ENCODE data around the gene COL26A1.
"Not testable (repeated sequence)": the region's sequence is repeated elsewhere in the genome, so short reads cannot be mapped to it uniquely, and the experiment has no call there.

The COL26A1 gene

GRCh38 chr7:101547022-101547915 is 184.6 kb downstream of the COL26A1 start:
- H3K4me3 ChIP-seq (ENCODE audit: low read depth, low read length), result no peak overlapping the region

- H3K4me3 ChIP-seq (ENCODE audit: low read depth, low read length), result no peak overlapping the region
These were observed 185.4 kb downstream of the COL26A1 start for GRCh38 chr7:101547916-101548661.

GRCh38 chr7:101549734-101550133 is 187.1 kb downstream of the COL26A1 start:
- H3K4me3 ChIP-seq (ENCODE audit: low read depth, low read length), result no peak overlapping the region

- H3K4me3 ChIP-seq (ENCODE audit: low read depth, low read length), result no peak overlapping the region
These were observed 188.2 kb downstream of the COL26A1 start for GRCh38 chr7:101550641-101551541.

GRCh38 chr7:101553018-101553770 is 190.5 kb downstream of the COL26A1 start:
- no peak overlapping the region for H3K4me3 ChIP-seq (ENCODE audit: low read depth, low read length)

- H3K4me3 ChIP-seq (ENCODE audit: low read depth, low read length), result no peak overlapping the region
These were observed 191.2 kb downstream of the COL26A1 start for GRCh38 chr7:101553771-101554445.

GRCh38 chr7:101554584-101555268 is 192.1 kb downstream of the COL26A1 start:
- H3K4me3 ChIP-seq (ENCODE audit: low read depth, low read length), result no peak overlapping the region

GRCh38 chr7:101555269-101555920 is 192.7 kb downstream of the COL26A1 start:
- H3K4me3 ChIP-seq (ENCODE audit: low read depth, low read length), result no peak overlapping the region

GRCh38 chr7:101555921-101556275 is 193.2 kb downstream of the COL26A1 start:
- H3K4me3 ChIP-seq (ENCODE audit: low read depth, low read length), result no peak overlapping the region

GRCh38 chr7:101556453-101556968 is 193.8 kb downstream of the COL26A1 start:
- no peak overlapping the region for H3K4me3 ChIP-seq (ENCODE audit: low read depth, low read length)

- H3K4me3 ChIP-seq (ENCODE audit: low read depth, low read length), result no peak overlapping the region
These were observed 194.7 kb downstream of the COL26A1 start for GRCh38 chr7:101557421-101557820.

GRCh38 chr7:101557978-101558741 is 195.5 kb downstream of the COL26A1 start:
- H3K4me3 ChIP-seq (ENCODE audit: low read depth, low read length), result no peak overlapping the region

GRCh38 chr7:101558742-101559325 is 196.2 kb downstream of the COL26A1 start:
- no peak overlapping the region for H3K4me3 ChIP-seq (ENCODE audit: low read depth, low read length)

GRCh38 chr7:101559586-101559985 is 196.9 kb downstream of the COL26A1 start:
- no peak overlapping the region for H3K4me3 ChIP-seq (ENCODE audit: low read depth, low read length)

GRCh38 chr7:101560021-101560420 is 197.3 kb downstream of the COL26A1 start:
- not testable (repeated sequence) for H3K4me3 ChIP-seq (ENCODE audit: low read depth, low read length)

GRCh38 chr7:101560856-101561255 is 198.2 kb downstream of the COL26A1 start:
- no peak overlapping the region for H3K4me3 ChIP-seq (ENCODE audit: low read depth, low read length)

- not testable (repeated sequence) for H3K4me3 ChIP-seq (ENCODE audit: low read depth, low read length)
These were observed 198.6 kb downstream of the COL26A1 start for GRCh38 chr7:101561293-101561692.
